ENCODE data around the gene INTS4.

The INTS4 gene

GRCh38 chr11:78010755-78011154, 16.3 kb upstream of the INTS4 start:
- Histone ChIP-seq H3K79me2 (ENCODE audit: insufficient read depth, low read length) (no peaks in the 10 kb centered on the region), H3F3A (ENCODE audit: insufficient read depth, low read length) (no peaks in the 10 kb centered on the region), H3K9me3 (ENCODE audit: low read length) (no peaks in the 10 kb centered on the region), H3K9me2 (ENCODE audit: low read depth, low read length) (no peaks in the 10 kb centered on the region), H3K36me3 (ENCODE audit: insufficient read depth, low read length) (no peaks in the 10 kb centered on the region), H4K20me1 (ENCODE audit: insufficient read depth, low read length) (no peaks in the 10 kb centered on the region), H3K4me2 (ENCODE audit: low read length) (no peak overlapping the region), H3K4me1 (ENCODE audit: insufficient read depth, low read length, severe bottlenecking) (no peaks in the 10 kb centered on the region), H3K9ac (ENCODE audit: low read length) (no peak overlapping the region), H3K27ac (ENCODE audit: low read depth, low read length, poor library complexity, severe bottlenecking) (no peak overlapping the region), H3K4me3 (ENCODE audit: low read depth, low read length, poor library complexity, severe bottlenecking) (no peak overlapping the region), H2AFZ (ENCODE audit: low read length) (no peak overlapping the region), H3K27me3 (ENCODE audit: insufficient read depth, low read length) (no peaks in the 10 kb centered on the region)
- no peak for TF ChIP-seq CTCF (IDR thresholded peaks at IDR 0.05; ENCODE audit: low read length)
- TF ChIP-seq EZH2 (IDR thresholded peaks at IDR 0.05; ENCODE audit: borderline replicate concordance, low read length): no peak

GRCh38 chr11:78010304-78010703, 15.8 kb upstream of the INTS4 start:
- Histone ChIP-seq H2AFZ (ENCODE audit: low read length) (no peak overlapping the region), H3K36me3 (ENCODE audit: insufficient read depth, low read length) (no peaks in the 10 kb centered on the region), H3K9me3 (ENCODE audit: low read length) (no peaks in the 10 kb centered on the region), H3K27ac (ENCODE audit: low read depth, low read length, poor library complexity, severe bottlenecking) (no peak overlapping the region), H3K79me2 (ENCODE audit: insufficient read depth, low read length) (no peaks in the 10 kb centered on the region), H3K4me1 (ENCODE audit: insufficient read depth, low read length, severe bottlenecking) (no peaks in the 10 kb centered on the region), H3K9me2 (ENCODE audit: low read depth, low read length) (no peaks in the 10 kb centered on the region), H3K27me3 (ENCODE audit: insufficient read depth, low read length) (no peaks in the 10 kb centered on the region), H3K4me2 (ENCODE audit: low read length) (no peak overlapping the region), H3F3A (ENCODE audit: insufficient read depth, low read length) (no peaks in the 10 kb centered on the region), H3K9ac (ENCODE audit: low read length) (no peak overlapping the region), H3K4me3 (ENCODE audit: low read depth, low read length, poor library complexity, severe bottlenecking) (no peak overlapping the region), H4K20me1 (ENCODE audit: insufficient read depth, low read length) (no peaks in the 10 kb centered on the region)
- no peak for TF ChIP-seq EZH2 (IDR thresholded peaks at IDR 0.05; ENCODE audit: borderline replicate concordance, low read length)
- TF ChIP-seq CTCF (IDR thresholded peaks at IDR 0.05; ENCODE audit: low read length): no peak

- no peaks in the 10 kb centered on the region for H3K27me3 ChIP-seq (ENCODE audit: insufficient read depth, low read length)
These were observed 14.6 kb upstream of the INTS4 start for GRCh38 chr11:78009062-78009461.

More at GRCh38 chr11:78009062-78009461, 14.6 kb upstream of the INTS4 start:
- Histone ChIP-seq H3F3A (ENCODE audit: insufficient read depth, low read length) (no peaks in the 10 kb centered on the region), H3K4me3 (ENCODE audit: low read depth, low read length, poor library complexity, severe bottlenecking) (no peak overlapping the region), H3K79me2 (ENCODE audit: insufficient read depth, low read length) (no peaks in the 10 kb centered on the region), H3K36me3 (ENCODE audit: insufficient read depth, low read length) (no peaks in the 10 kb centered on the region), H4K20me1 (ENCODE audit: insufficient read depth, low read length) (no peaks in the 10 kb centered on the region), H3K9me3 (ENCODE audit: low read length) (no peaks in the 10 kb centered on the region), H3K9ac (ENCODE audit: low read length) (no peak overlapping the region), H3K27ac (ENCODE audit: low read depth, low read length, poor library complexity, severe bottlenecking) (no peak overlapping the region), H3K4me2 (ENCODE audit: low read length) (no peak overlapping the region), H3K9me2 (ENCODE audit: low read depth, low read length) (no peaks in the 10 kb centered on the region), H3K4me1 (ENCODE audit: insufficient read depth, low read length, severe bottlenecking) (no peaks in the 10 kb centered on the region), H2AFZ (ENCODE audit: low read length) (no peak overlapping the region)
- TF ChIP-seq CTCF (IDR thresholded peaks at IDR 0.05; ENCODE audit: low read length): no peak
- no peak for TF ChIP-seq EZH2 (IDR thresholded peaks at IDR 0.05; ENCODE audit: borderline replicate concordance, low read length)
